ENCODE data around the gene IL4. TPM values are rescaled to one million over a fixed set of nuclear protein-coding genes. Genes with fewer than 3 reads are reported as not detected.
"Not testable (repeated sequence)": the region's sequence is repeated elsewhere in the genome, so short reads cannot be mapped to it uniquely, and the experiment has no call there.

Gene IL4
- total and polyA plus RNA-seq, 3 donors from 2014 or later, result not detected

DNA sequence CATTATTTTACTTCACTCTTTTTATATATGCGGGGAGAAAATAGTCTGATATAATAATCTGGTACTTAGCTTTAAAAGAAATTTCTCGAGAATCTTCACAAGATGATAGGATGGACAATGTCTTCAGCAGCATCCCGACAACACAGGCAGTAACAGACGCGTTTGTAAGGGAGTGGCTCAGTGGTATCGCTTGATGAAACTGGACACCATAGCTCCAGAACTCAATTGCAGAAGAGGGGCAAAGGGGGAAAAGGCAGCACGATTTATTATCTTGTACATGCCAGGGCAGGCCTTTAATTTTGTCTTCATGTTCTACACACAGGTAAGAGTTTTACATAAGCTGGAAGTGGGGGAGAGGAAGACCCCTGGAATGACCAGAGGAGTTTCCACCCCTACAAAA lies 15.7 kb downstream of the IL4 start:
- DNase-seq, result no peak
- TF ChIP-seq, protein P1, sequence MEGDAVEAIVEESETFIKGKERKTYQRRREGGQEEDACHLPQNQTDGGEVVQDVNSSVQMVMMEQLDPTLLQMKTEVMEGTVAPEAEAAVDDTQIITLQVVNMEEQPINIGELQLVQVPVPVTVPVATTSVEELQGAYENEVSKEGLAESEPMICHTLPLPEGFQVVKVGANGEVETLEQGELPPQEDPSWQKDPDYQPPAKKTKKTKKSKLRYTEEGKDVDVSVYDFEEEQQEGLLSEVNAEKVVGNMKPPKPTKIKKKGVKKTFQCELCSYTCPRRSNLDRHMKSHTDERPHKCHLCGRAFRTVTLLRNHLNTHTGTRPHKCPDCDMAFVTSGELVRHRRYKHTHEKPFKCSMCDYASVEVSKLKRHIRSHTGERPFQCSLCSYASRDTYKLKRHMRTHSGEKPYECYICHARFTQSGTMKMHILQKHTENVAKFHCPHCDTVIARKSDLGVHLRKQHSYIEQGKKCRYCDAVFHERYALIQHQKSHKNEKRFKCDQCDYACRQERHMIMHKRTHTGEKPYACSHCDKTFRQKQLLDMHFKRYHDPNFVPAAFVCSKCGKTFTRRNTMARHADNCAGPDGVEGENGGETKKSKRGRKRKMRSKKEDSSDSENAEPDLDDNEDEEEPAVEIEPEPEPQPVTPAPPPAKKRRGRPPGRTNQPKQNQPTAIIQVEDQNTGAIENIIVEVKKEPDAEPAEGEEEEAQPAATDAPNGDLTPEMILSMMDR (IDR thresholded peaks at IDR 0.05), result no peak
- no peak for TF ChIP-seq POLR2A (IDR thresholded peaks at IDR 0.05)
- Histone ChIP-seq H3K9me3 (no peaks in the 10 kb centered on the region), H3K36me3 (ENCODE audit: low read depth, missing control alignments) (no peaks in the 10 kb centered on the region), H3K4me3 (no peak overlapping the region), H3K27ac (no peak overlapping the region), H3K4me1 (no peaks in the 10 kb centered on the region), H3K27me3 (no peaks in the 10 kb centered on the region)
- 73 to 76% methylated on average over 7 of the region's 7 CpGs for WGBS, 2 donors
- intact Hi-C loops (cut with DNase I; ENCODE audit: low total_unique reads), result no loop called here

DNA sequence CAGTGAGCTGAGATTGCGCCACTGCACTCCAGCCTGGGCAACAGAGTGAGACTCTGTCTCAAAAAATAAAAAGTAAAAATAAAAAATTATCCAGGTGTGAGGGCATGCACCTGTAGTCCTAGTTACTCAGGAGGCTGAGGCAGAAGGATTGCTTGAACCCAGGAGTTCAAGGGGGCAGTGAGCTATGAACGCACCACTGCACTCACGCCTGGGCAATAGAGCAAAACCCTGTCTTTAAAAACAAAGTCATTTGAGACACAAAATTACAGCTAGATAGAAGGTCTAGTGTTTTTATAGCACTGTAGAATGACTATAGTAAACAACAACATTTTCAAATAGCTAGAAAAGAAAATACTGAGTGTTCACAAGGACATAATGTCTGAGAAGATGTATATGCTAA lies 16.4 kb downstream of the IL4 start:
- Histone ChIP-seq H3K27me3 (no peaks in the 10 kb centered on the region), H3K9me3 (no peaks in the 10 kb centered on the region), H3K27ac (no peak overlapping the region), H3K36me3 (ENCODE audit: low read depth, missing control alignments) (no peaks in the 10 kb centered on the region), H3K4me3 (no peak overlapping the region), H3K4me1 (no peaks in the 10 kb centered on the region)
- intact Hi-C loops (cut with DNase I; ENCODE audit: low total_unique reads), result no loop called here
- no peak for TF ChIP-seq POLR2A (IDR thresholded peaks at IDR 0.05)
- TF ChIP-seq, protein P1 (IDR thresholded peaks at IDR 0.05), result no peak
- no peak for DNase-seq
- WGBS, 2 donors, result 91 to 96% methylated on average over 3 of the region's 3 CpGs

DNA sequence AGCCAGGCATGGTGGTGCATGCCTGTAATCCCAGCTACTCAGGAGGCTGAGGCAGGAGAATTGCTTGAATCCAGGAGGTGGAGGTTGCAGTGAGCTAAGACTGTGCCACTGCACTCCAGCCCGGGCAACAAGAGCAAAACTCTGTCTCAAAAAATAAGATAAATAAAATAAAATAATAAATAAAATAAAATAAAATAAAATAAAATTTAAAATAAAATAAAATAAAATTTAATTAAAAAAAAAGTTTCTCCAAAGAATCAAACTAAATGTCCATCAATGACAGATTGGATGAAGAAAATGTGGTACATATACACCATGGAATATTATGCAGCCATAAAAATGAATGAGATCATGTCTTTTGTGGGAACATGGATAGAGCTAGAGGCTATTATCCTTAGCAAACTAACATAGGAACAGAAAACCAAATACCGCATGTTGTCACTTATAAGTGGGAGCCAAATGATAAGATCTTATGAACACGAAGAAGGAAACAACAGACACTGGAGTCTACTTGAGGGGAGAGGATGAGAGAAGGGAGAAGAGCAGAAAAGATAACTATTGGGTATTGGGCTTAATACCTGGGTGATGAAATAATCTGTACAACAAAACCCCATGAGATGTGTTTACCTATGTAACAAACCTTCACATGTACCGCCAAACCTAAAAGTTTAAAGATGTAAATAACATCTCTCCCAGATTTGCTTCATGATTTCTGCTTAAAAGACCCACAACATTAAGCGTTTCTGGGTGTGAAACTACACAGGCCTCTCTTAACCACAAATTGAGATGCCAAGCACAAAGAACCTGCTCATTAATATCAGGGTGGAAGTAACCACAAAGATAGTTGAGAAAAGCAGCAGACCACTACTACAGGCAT lies 18.2 kb downstream of the IL4 start:
- H3K9me3 ChIP-seq; intact Hi-C loops (cut with DNase I; ENCODE audit: low total_unique reads); DNase-seq; H3K4me3 ChIP-seq; H3K4me1 ChIP-seq; H3K27ac ChIP-seq; H3K36me3 ChIP-seq (ENCODE audit: low read depth, missing control alignments); H3K27me3 ChIP-seq: not testable (repeated sequence)
- WGBS, 2 donors, result 87 to 94% methylated on average over 5 of the region's 5 CpGs

DNA sequence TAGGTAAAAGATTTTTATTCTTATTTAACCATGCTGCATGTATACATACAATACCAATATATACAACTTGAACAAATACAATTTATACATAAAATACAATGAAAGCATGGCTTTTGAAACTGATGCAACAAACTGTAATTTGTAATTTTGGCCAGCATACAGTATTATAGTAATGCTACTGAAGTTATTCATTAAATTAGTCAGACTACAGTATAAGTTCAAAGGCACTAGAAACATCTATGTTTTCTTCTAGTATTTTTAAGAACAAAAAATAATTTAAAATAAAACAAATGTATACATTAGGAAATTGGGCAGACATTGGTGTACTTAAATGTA lies 18.8 kb downstream of the IL4 start:
- Histone ChIP-seq H3K9me3 (no peaks in the 10 kb centered on the region), H3K36me3 (ENCODE audit: low read depth, missing control alignments) (no peaks in the 10 kb centered on the region), H3K27me3 (no peaks in the 10 kb centered on the region), H3K4me1 (no peaks in the 10 kb centered on the region), H3K27ac (no peak overlapping the region), H3K4me3 (no peak overlapping the region)
- TF ChIP-seq, protein P1 (IDR thresholded peaks at IDR 0.05), result no peak
- no peak for TF ChIP-seq POLR2A (IDR thresholded peaks at IDR 0.05)
- no peak for DNase-seq
- intact Hi-C loops (cut with DNase I; ENCODE audit: low total_unique reads), result no loop called here

DNA sequence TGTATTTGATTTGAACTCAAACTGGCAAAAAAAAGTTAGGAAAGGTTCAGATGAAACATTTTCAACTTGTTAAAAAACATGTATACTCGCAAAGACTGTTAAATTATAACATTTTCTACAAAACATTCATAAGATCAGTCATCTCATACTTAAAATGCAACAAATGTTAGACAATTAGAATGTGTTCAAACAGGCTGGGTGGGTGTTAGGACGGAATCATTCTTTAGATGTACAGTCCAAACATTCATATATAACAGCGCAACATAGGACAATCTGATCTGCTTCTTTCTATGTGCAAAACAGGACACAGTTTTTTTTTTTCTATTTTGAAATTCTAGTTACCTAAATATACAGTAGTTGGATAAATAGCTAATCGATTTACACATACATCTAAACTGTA lies 22.2 kb downstream of the IL4 start:
- DNase-seq, result no peak

More for the DNA sequence above, 22.2 kb downstream of the IL4 start:
- Histone ChIP-seq H3K36me3 (ENCODE audit: low read depth, missing control alignments) (no peaks in the 10 kb centered on the region), H3K27me3 (no peaks in the 10 kb centered on the region), H3K9me3 (no peaks in the 10 kb centered on the region), H3K27ac (no peak overlapping the region), H3K4me3 (no peak overlapping the region), H3K4me1 (no peaks in the 10 kb centered on the region)
- TF ChIP-seq, protein P1 (IDR thresholded peaks at IDR 0.05), result no peak
- TF ChIP-seq POLR2A (IDR thresholded peaks at IDR 0.05), result no peak
- intact Hi-C loops (cut with DNase I; ENCODE audit: low total_unique reads), result no loop called here
- WGBS, 2 donors, result 76 to 88% methylated on average over 4 of the region's 4 CpGs
